SIG-M5 (cell line): ENCODE data around the gene AFDN.

ENCODE experiments used
- DNase-seq: peaks from one replicate; lab custom pipeline; 2025; lab: John Stamatoyannopoulos, UW

The AFDN gene

DNA sequence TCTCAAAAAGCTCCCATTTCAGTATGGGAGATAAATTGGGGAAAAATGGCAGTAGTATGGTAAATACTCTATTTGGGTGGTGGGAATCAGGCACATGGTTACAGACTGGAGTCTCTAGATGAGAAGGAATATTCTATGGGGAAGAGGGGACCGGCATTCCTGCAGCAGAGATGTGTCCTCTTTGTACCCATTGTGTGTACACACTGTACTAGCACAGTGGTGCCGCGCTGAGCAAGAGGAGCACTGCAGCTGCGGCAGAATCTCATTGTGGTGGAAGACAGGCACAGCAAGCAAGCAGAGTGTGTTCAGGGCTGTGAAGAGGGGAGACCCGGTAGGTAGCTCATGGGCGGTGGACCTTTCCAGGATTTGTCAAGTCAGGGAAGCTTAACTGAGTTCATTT, 13.0 kb downstream of the AFDN start:
- no peak for DNase-seq

DNA sequence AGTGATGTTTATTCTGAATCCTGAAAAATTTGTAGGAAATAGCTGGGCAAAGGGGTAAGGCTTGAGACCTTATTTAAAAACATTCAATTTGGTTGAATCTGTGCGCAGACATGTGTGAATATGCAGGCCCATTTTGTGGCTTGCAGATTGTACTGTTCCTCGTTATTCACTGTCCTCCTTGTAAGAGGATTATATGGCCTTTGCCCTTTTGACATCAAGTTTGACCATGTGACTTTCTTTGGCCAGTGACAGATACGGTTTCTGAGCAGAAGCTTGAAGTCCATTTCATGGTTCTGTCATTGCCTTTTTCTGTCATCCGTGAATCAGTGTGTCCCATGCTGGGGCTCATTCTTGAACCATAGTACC, 13.4 kb downstream of the AFDN start:
- DNase-seq, result no peak

DNA sequence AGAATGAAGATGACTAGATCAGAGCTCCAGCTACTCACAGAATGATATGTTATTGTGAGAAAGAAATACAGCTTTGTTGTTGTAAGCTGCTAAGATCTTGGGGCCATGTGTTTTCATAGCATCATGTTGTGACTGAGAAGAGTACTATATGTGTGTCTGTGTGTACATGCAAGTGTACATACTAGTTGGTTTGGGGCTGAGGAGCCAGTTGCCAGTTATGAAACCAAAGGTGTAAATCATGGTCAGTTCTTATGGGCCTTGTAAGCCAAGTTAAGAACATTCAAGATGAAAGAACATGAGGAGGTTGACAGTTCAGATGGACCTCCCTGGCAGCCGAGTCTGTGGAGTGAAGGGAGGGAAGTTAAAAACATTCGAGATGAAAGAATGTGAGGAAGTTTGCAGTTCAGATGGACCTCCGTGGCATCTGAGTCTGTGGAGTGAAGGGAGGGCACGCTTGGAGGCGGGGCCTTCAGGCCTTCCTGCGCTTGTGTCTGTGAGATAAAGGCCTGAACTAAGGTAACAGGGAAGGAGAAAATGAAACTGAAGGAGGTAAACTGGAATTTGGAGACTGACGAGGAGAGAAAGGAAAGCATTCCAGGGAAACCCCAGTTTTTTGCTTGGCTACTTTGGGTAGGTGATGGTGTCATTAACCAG, 13.9 kb downstream of the AFDN start:
- no peak for DNase-seq

DNA sequence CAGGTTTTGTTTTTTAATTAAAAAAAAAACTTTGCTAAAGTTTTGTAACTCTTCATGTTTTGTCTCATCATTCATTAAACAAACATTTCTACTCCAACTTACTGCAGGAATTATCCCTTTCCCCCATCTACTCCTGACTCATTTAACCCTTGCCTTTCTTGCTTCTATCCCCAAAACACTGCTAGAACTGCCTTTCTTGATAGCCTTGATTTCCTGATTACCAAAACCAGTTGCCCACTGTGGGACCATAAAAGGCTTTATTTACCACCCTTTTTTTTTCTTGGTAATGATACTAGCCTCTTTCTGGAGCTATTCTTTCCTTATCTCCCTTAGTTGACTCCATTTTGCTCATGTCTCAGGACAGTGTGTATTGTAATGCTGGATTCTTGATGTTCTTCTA, 15.3 kb downstream of the AFDN start:
- DNase-seq, result no peak

DNA sequence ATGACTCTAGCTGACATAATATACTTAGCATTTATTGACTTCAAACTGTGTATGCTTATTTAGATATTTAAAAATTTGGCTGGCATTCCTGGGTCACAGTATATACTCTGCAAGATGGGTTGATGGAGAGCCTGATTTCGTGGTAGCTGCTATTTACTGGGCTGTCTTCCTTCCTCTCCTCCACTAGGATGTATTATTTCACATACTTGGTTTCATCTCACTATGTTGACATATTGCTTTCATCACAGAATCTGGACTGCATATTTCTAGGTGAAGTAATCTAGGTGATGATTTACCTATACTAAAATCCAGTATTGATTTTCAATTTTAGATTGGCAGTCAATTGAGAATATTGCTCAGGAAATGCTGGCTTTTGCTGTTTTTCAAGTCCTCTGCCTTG, 15.7 kb downstream of the AFDN start:
- DNase-seq, result no peak

DNA sequence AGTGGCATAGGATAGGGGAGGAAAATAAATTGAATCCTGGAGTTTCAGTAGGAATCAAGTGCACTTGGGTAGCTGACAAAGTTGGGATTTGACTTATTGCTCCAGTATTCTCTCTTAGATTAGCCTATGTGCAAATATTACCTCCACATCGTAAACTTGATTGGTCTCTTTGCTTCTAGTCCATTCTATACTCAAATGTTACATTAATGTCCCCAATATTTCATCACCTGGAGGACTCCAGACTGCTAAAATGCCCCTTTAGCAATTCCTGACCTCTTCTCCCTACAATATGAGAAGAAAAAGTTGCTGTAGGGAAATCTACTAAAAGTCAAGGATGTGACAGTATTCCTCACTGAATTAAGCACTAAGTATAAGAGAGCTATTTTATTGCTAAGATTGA, 16.3 kb downstream of the AFDN start:
- no peak for DNase-seq

DNA sequence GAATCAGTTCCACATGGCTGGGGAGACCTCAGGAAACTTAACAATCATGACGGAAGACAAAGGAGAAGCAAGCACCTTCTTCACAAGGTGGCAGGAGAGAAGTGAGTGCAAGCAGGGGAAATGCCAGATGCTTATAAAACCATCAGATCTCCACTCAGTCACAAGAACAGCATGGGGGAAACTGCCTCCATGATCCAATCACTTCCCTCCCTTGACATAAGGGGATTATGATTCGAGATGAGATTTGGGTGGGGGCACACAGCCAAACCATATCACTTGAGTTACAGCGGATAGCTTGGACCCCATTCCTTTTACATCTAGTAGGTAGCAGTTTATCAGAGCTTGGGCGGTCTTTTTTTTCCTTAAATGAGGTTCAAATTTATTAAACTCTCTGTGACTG, 19.1 kb downstream of the AFDN start:
- no peak for DNase-seq

DNA sequence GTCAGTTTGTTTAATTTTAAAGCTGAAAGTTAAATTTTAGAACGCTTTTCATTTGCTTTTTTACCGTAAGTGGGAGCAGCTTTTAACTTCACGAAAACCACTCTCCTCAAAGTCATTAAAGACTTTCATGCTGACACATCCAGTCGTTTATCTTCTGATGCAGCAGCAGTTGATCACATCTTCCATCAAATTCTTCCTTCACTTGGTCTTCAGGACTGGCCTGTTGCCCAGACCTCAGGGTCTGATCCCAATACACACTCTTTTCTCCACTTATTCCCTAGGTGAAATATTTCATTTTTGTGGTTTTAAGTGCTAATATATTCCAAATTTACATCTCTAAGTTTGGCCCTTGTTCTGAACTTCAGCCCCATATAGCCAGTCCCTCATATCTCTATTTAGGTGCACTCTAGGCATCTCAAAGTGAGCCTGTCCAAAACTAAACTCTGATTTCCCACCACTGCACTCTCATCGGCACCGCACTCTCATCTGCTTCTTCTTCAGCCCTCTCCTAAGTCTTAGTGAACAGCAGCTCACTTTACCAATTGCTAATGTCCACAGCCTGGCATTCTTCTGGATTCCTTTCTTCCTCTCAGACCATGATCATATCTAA, 20.4 kb downstream of the AFDN start:
- DNase-seq, result no peak

DNA sequence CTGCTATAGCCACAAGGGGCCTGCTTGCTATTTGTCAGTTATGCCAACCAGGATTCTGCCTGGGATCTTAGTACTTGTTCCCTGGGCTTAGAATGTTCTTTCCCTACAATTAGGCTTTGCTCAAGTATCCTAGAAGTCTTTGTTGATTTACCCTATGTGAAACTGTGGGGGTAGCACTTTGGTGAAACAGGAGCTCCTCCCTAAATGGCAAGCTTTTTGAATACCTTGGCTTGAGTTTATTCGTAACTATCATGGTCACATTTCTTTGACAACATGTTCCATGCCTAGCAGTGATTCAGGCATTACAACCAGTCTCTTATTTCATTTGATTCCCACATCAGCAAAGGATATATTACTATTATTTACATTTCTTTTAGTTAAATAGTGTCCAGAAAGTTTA, 21.2 kb downstream of the AFDN start:
- no peak for DNase-seq

DNA sequence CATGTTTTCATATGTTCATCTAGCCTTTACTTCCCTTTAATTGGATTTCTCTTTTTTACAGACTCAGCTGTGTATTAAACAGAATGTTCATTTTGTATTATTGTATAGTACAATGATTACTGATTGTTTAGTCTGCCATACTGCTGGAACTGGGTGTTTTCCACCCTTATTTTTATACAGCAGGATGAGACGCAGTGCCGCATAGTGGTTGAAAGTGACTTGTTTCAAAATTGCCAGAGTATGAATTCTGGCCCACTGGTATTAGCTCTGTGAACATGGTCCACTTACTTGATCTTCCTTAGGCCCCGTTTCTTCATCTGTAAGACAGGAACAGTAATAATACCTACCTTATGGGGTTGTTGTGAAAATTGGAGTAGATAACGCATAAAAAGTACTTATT, 22.1 kb downstream of the AFDN start:
- DNase-seq, result no peak

DNA sequence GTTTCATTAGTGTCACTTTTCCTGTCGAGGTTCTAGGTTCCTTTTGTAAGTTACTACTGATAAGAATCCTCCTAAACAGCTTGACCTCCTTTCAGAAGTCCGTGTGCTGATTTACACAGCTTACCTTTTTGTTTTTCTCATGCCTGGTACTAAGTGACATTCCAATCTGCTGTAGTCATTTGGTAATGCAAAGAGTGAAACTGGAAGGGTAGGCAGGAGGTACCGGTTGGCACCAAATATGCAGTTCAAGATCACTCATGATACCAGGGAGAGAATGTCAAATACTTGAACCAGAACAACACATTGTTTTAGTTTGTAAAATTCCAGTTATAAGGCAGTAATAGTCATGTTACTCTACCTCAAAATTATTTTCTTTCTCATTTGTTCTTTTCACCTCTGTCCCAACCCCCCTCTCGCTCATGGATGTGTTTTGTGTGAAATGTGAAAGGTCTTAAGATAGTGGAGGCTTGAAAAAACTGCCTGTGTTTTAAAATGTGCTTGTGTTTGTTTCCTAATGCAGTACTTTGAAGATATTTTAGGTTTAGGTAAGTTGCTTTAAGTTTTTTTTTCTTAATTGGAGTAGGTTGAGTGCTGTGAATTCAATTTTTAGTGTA, 23.2 kb downstream of the AFDN start:
- no peak for DNase-seq

DNA sequence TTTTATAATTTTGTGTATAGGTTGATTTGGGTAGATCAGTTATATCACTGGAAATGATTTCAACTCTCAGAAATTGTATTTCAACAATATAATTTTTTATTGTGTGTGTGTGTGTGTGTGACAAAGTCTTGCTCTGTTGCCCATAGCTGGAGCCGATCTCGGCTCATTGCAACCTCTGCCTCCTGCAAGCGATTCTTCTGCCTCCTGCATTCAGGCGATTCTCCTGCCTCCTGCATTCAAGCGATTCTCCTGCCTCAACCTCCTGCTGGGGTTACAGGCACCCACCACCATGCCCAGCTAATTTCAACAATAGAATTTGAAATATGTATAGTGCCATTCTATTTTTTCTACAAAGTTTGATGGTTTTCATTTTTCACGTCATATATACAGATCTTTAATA, 24.1 kb downstream of the AFDN start:
- DNase-seq, result no peak

DNA sequence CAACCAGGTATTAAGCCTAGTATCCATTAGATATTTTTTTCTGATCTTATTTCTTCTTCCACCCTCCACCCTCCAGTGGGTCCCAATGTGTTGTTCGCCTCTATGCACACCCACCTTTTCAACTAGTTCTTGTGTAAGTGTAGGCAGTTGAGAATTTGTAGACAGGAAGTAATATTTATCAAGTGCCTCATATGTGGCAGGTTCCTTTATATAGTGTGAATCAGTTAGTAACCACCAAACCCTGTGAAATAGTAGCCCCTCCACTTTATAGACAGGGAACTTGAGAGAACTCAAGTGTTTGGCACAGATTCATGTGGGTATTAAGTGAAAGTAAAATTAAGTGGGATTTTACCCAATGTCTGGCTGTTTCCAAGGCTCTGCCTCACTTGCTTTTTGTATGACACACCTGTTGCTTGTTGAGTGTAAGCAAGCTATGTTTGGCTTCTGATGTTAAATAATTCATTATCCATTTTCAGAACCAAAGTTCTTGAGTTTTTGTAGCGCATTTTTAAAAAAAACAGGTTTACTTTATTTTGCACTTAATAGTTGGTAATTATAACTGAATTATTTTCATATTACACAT, 24.8 kb downstream of the AFDN start:
- no peak for DNase-seq

DNA sequence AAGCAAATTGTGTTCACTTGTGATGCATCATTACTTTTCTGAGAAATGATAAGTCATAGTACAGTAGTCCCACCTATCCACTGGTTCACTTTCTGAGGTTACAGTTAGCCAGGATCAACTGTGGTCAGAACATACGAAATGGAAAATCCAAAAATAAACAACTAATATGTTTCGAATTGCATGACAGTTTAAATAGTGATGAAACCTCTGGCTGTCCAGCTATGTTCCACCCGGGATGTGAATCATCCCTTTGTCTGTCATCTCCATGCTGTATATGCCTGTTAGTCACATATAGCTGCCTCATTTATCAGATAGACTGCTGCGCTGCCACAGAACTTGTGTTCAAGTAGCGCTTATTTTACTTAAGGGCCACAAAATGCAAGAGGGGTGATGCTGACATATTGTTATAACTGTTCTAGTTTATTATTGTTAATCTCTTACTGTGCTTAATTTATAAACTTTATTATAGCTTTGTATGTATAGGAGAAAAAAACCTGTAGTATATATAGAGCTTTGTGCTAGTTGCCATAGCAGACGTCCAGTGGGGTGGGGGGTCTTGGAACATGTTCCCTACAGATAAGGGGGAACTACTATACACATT, 29.2 kb downstream of the AFDN start:
- no peak for DNase-seq

DNA sequence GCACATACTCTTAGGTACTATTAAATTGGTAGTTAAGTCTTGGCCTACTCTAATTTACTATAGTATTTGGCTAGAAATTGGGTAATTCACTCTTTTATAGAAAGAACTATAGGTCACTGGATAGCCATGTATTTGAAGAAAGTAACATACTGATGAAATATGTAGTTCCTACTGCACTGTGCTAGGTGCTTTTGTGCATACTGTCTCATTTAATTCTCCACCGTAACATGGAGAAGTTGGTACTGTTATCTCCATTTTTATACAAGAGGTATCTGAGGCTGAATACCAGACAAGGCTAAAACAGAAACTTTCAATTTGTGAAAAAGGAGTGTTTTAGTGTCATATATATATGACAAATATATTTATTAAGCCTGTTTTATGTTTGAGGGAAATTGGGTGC, 29.8 kb downstream of the AFDN start:
- DNase-seq, result no peak

DNA sequence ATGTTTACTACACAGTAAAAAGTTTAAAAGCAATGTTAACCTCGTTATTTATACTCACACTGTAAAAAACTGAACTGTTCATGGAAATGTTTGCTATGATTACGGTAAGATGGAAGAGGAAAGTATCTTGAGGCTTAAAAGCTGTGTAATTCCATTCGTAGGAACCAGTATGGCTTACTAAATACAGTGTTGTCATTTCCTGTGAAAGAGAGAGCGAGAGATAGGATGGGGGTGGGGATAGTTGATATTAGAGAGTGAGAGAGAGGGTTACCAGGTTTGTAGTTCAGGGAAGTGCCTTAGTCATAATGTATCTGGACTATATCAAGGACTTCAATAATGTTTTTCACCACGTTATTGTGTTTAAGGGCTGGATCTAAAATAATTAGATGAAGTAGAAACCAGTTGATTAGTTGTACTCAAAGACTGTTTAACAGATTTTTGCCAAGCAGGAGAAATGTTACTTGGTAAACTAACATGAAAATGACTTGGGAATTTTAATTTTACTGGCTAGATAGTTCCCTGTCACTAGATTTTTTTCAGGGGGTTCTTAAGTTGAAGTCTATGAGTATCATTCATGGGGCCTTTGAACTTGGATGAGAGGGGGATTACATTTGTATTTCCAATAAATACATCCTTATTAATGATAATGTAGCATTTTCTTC, 30.4 kb downstream of the AFDN start:
- DNase-seq, result no peak

DNA sequence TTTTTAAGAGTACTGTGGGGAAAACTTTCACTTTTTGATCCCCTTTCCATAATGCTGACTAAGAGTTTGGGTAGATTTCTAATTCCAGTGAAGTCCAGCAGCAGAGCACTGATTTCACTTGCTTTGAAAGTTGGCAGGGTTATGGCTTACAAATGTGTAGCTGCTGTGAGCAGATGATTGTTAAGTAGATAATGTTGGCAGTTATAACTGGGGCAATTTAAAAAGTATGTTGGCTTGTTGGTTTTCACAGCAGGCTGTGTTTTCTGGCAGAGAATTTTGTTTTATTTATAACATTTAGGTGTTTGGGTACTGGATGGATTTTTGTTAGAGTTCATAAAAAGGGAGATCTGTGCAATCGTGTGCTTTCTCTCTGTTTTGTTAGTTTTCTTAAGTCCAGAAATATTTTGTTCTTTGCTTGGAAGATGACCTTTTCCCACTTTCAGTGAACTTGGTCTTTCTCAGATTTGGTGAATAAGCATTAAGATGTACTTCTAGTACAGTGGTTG, 31.4 kb downstream of the AFDN start:
- DNase-seq, result no peak

DNA sequence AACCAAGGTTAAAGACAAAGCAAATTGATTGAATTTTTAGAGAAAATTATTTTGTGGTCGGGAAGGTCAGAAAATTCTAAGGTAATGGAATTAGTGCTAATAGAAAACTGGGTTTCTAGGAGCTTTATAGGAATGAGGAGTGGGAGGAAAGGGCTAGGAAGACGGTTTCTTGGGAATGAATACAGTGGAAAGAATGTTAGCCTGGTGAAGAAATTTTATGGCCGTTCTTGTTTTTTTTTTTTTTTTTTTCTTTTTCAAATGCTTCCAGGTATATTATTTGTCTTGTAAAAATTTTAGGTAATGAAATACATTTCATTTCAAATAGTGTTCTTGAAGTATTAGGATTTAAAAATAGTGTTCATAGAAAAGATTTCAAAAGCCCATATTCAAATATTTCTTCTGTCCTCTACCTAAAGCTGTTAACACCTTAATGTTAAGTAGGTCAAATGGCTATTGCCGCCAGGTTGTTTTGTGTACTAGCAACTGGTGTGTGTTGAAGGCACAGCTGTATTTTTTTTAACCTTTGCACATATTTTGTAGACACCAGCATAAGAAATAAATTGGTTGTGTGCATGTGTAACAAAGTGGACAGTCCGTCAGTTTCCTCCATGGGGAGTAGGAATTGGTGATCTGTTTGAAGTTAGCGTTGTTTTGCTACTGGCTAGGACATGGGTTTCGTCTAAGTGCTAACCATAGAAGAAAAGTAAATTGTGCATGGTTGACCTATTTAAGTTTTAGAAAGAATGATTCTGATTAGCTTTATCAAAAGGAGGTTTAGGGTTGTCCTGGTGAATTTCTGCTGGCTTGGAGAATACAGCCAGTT, 32.3 kb downstream of the AFDN start:
- no peak for DNase-seq

DNA sequence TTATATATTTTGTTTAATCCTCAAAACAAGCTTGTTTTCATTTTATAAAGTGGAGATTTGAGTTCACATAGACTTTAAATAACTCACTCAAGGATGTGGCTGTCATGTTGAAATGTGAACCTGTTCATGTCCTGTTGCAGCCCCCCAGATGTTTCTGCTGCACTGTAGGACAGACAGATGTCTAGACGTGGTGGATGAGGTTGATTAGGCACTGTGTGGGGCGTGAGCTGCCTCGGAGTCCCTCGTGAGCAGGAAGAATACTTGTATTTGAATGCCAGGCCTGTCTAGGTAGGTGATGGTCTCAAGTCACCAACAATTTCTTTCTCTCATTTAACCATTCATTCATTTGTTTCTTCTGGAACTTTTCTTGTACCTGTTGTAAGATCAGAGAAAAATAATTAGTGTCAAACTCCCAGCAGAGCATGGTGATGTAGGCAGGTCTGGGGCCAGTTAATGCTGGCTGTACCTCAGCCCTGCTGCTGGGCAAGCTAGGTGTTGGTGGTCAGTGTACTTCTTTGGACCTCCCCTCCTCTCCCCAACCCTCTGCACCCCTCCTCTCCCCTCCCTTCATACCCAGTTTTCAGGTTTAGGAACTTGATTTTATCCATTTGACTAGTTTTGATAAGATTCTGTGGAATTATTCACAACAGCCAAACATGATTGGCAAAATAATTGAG, 34.0 kb downstream of the AFDN start:
- no peak for DNase-seq

DNA sequence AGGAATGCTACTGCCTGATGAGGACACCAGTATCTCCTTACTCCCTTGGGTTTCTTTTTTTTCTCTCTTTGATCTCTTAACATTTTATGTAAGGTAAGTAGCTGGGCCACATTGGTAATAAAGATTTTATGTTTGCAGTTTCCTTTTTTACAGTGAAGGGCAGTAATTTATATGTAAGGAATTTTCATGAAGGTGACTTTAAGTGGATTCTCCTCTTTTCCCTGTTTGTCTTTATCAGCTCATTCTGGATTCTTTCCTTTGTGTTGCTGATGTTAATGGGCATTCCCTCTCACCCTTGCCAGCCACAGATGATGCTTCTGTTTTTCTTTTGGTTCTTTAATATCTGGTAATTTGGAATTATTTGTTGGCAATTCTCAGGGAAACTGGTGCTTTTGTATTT, 34.7 kb downstream of the AFDN start:
- DNase-seq, result no peak

DNA sequence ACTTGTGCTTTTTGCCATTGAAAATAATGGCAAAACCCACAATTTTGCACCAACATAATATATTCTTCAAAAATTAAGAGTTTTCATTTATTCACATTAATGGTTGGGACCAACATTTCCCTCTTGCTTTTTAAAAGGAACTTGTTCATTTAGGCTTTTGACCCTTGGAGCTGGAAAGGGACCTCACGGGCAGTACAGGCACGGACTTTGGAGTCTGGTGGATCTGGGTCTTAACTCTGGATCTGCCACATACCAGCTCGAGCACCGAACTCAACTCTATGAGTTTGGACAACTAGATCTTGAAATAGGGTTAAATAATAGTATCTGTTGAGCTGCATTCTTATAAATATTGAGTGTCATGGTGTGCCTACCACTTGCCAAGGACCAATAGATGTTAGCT, 37.2 kb downstream of the AFDN start:
- no peak for DNase-seq
